Activated naive CD4-positive, alpha-beta T cell treated with Interleukin-2 at 50 U/mL for 16 hours (primary cell): ENCODE data around the gene NCLN.
"Not testable (repeated sequence)": the region's sequence is repeated elsewhere in the genome, so short reads cannot be mapped to it uniquely, and the experiment has no call there.

Experiments
- DNase-seq: peaks from one replicate; pipeline ENCODE4 v3.0.0-alpha.2; 2020

Gene NCLN

GRCh38 chr19:3157096-3157845 is 28.5 kb upstream of the NCLN start:
- DNase-seq: no peak

- DNase-seq: no peak
These were observed 26.2 kb upstream of the NCLN start for GRCh38 chr19:3159565-3159964.

GRCh38 chr19:3160219-3160618 is 25.5 kb upstream of the NCLN start:
- DNase-seq: no peak

GRCh38 chr19:3161453-3161852 is 24.3 kb upstream of the NCLN start:
- no peak for DNase-seq

- DNase-seq: no peak
These were observed 23.1 kb upstream of the NCLN start for GRCh38 chr19:3162418-3163229.

GRCh38 chr19:3163230-3163886 is 22.4 kb upstream of the NCLN start:
- peak; percentile 72 for DNase-seq

GRCh38 chr19:3163943-3164342 is 21.8 kb upstream of the NCLN start:
- no peak for DNase-seq

GRCh38 chr19:3167533-3168272 is 18.0 kb upstream of the NCLN start:
- DNase-seq: no peak

GRCh38 chr19:3171894-3172672 is 13.6 kb upstream of the NCLN start:
- no peak for DNase-seq

GRCh38 chr19:3172673-3173000 is 13.1 kb upstream of the NCLN start:
- not testable (repeated sequence) for DNase-seq

- peak; percentile 32 for DNase-seq
These were observed 9.7 kb upstream of the NCLN start for GRCh38 chr19:3175781-3176714.

GRCh38 chr19:3176715-3177501 is 8.8 kb upstream of the NCLN start:
- peak; percentile 73 for DNase-seq

- peak; percentile 66 for DNase-seq
These were observed 7.3 kb upstream of the NCLN start, which contains the start of gene S1PR4 for GRCh38 chr19:3178377-3178972. S1PR4 (plus strand) TSS chr19:3178769; CDS start chr19:3178793, 24 bp downstream.

- peak; percentile 44 for DNase-seq
These were observed 6.6 kb upstream of the NCLN start for GRCh38 chr19:3178973-3179738.

- peak; percentile 57 for DNase-seq
These were observed 5.9 kb upstream of the NCLN start for GRCh38 chr19:3179739-3180293.

GRCh38 chr19:3183721-3184641 is 1.7 kb upstream of the NCLN start:
- DNase-seq: no peak

- peak; percentile 74 for DNase-seq
These were observed 776 bp upstream of the NCLN start for GRCh38 chr19:3184847-3185460.
